Panc1 (cell line): Measurements from ENCODE around the gene DYRK1A.

ENCODE experiments used
- POLR2AphosphoS5 ChIP-seq: IDR thresholded peaks from 2 replicates; pipeline ENCODE4 v1.6.1; 2012; ENCODE audit warnings: mild to moderate bottlenecking, low read depth, low read length, moderate library complexity
- SIN3A ChIP-seq: IDR thresholded peaks from 2 replicates; pipeline ENCODE4 v1.6.1; 2012; ENCODE audit warnings: low read depth, mild to moderate bottlenecking, low read length, moderate library complexity, borderline replicate concordance; ENCODE audit not compliant: insufficient read depth
- TCF7L2 ChIP-seq: IDR thresholded peaks from 2 replicates; pipeline ENCODE4 v1.6.1; 2011; ENCODE audit warnings: mild to moderate bottlenecking, low read depth, low read length, inconsistent platforms
- TF ChIP-seq, protein P1 (sequence below): fragments of 450-650 bp; IDR thresholded peaks from 2 replicates; pipeline ENCODE4 v1.5.1; 2017; ENCODE audit warnings: mild to moderate bottlenecking
- TF ChIP-seq, protein P2 (sequence below), 2 experiments: IDR thresholded peaks; 2 replicates each; pipeline ENCODE4 v1.6.1; 2011 to 2012; ENCODE audit warnings: low read depth in 2 of 2, control low read depth in 1 of 2, low read length in 1 of 2, mild to moderate bottlenecking in 1 of 2, moderate library complexity in 1 of 2; ENCODE audit not compliant: insufficient read depth in 1 of 2

DNA sequence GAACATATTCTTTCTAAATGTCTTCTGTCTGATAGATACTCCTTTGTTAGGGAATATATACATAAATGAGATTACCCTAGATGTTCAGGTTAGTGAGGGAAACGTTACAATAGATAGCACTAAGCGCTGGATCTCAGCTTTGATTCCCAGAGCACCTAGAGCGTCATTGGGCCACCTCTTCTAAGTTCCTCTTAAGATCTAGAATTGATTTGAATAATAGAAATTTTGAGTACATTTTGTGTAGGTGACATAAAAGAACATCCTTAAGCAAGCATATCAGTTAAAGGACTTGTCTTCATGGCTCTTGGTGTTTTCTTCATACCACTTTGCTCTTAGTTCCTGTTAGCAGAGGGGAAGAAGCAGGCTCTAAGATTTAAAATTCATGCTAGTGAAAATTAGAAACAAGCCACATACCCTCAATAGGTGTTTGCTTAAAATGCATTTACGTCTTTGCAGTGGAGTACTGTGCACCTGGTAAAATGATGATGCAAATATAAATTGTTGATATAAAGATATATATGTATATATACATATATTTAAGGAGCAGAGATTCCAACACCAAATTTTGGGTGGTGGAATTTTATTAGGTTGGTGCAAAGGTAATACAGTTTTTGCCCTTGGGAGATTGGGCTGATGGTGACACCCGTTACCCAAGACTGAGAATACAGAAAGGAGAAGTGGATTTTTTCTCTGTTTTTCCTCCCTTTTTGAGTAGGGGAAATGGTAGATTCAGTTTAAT is 47.1 kb downstream of the DYRK1A start:
- TF ChIP-seq, protein P1, sequence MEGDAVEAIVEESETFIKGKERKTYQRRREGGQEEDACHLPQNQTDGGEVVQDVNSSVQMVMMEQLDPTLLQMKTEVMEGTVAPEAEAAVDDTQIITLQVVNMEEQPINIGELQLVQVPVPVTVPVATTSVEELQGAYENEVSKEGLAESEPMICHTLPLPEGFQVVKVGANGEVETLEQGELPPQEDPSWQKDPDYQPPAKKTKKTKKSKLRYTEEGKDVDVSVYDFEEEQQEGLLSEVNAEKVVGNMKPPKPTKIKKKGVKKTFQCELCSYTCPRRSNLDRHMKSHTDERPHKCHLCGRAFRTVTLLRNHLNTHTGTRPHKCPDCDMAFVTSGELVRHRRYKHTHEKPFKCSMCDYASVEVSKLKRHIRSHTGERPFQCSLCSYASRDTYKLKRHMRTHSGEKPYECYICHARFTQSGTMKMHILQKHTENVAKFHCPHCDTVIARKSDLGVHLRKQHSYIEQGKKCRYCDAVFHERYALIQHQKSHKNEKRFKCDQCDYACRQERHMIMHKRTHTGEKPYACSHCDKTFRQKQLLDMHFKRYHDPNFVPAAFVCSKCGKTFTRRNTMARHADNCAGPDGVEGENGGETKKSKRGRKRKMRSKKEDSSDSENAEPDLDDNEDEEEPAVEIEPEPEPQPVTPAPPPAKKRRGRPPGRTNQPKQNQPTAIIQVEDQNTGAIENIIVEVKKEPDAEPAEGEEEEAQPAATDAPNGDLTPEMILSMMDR: no peak
- TF ChIP-seq, protein P2, sequence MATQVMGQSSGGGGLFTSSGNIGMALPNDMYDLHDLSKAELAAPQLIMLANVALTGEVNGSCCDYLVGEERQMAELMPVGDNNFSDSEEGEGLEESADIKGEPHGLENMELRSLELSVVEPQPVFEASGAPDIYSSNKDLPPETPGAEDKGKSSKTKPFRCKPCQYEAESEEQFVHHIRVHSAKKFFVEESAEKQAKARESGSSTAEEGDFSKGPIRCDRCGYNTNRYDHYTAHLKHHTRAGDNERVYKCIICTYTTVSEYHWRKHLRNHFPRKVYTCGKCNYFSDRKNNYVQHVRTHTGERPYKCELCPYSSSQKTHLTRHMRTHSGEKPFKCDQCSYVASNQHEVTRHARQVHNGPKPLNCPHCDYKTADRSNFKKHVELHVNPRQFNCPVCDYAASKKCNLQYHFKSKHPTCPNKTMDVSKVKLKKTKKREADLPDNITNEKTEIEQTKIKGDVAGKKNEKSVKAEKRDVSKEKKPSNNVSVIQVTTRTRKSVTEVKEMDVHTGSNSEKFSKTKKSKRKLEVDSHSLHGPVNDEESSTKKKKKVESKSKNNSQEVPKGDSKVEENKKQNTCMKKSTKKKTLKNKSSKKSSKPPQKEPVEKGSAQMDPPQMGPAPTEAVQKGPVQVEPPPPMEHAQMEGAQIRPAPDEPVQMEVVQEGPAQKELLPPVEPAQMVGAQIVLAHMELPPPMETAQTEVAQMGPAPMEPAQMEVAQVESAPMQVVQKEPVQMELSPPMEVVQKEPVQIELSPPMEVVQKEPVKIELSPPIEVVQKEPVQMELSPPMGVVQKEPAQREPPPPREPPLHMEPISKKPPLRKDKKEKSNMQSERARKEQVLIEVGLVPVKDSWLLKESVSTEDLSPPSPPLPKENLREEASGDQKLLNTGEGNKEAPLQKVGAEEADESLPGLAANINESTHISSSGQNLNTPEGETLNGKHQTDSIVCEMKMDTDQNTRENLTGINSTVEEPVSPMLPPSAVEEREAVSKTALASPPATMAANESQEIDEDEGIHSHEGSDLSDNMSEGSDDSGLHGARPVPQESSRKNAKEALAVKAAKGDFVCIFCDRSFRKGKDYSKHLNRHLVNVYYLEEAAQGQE (IDR thresholded peaks at IDR 0.05; ENCODE audit: insufficient read depth in 1 of 2, low read depth in 2 of 2, low read length in 1 of 2): no peak
- TF ChIP-seq POLR2AphosphoS5: no peak
- no peak for TF ChIP-seq TCF7L2
- TF ChIP-seq SIN3A: no peak
